Osteoblast (primary cell): ENCODE results near the gene CDK3. TPM values are rescaled to one million over a fixed set of nuclear protein-coding genes. Genes with fewer than 3 reads are reported as not detected.

Experiments used
- DNase-seq: peaks from one replicate; pipeline ENCODE4 v3.0.0; 2011; ENCODE audit warnings: low spot score, mixed read lengths; ENCODE audit not compliant: insufficient read length; ENCODE audit errors: missing footprints
- H2AFZ ChIP-seq: 2 replicates; pipeline ENCODE4 v1.6.0; 2011; ENCODE audit warnings: mild to moderate bottlenecking, low read length
- H3K27ac ChIP-seq: 2 replicates; pipeline ENCODE4 v1.5.1; 2011; ENCODE audit warnings: mild to moderate bottlenecking, low read depth, low read length, moderate library complexity
- H3K27me3 ChIP-seq: 2 replicates; pipeline ENCODE4 v1.6.0; 2012; ENCODE audit warnings: mild to moderate bottlenecking, control low read depth, inconsistent platforms, low read length, moderate library complexity; ENCODE audit not compliant: insufficient read depth
- H3K36me3 ChIP-seq: 2 replicates; pipeline ENCODE4 v1.5.1; 2011; ENCODE audit warnings: mild to moderate bottlenecking, low read length, control low read depth, moderate library complexity; ENCODE audit not compliant: insufficient read depth
- H3K4me1 ChIP-seq: 2 replicates; pipeline ENCODE4 v1.5.1; 2011; ENCODE audit warnings: mild to moderate bottlenecking, low read length, control low read depth, moderate library complexity; ENCODE audit not compliant: insufficient read depth
- H3K4me2 ChIP-seq: 2 replicates; pipeline ENCODE4 v1.6.0; 2011; ENCODE audit warnings: mild to moderate bottlenecking, low read length; ENCODE audit not compliant: insufficient read depth
- H3K4me3 ChIP-seq: fragments of 200-600 bp; sonication (generic); 3 replicates; pipeline ENCODE4 v1.5.1; 2012; ENCODE audit warnings: mild to moderate bottlenecking, low read length, inconsistent platforms; ENCODE audit not compliant: insufficient read depth
- H3K79me2 ChIP-seq: 2 replicates; pipeline ENCODE4 v1.6.0; 2012; ENCODE audit warnings: mild to moderate bottlenecking, low read length, control low read depth, inconsistent platforms; ENCODE audit not compliant: insufficient read depth
- H3K9me3 ChIP-seq: 2 replicates; pipeline ENCODE4 v1.5.1; 2011; ENCODE audit warnings: low read depth, low read length, control low read depth
- H4K20me1 ChIP-seq: 2 replicates; pipeline ENCODE4 v1.6.0; 2012; ENCODE audit warnings: mild to moderate bottlenecking, low read length, control low read depth; ENCODE audit not compliant: insufficient read depth
- CTCF ChIP-seq: IDR thresholded peaks from 2 replicates; pipeline ENCODE4 v1.5.1; 2011; ENCODE audit warnings: mild to moderate bottlenecking, low read depth, low read length, moderate library complexity; ENCODE audit errors: extremely low read depth
- total RNA-seq: library from RNA; depleted of rRNA; stranded (reverse); fragments of >200 nt; gene quantifications from 2 replicates; pipeline ENCODE4 v1.2.3, GENCODE V29; 2012

CDK3 gene
- total RNA-seq, result 0.72 and 0.88 TPM in 2 replicates

- H3K27ac ChIP-seq, result no peak within 1 kb of the TSS
- peak; percentile 74 for DNase-seq
- H3K36me3 ChIP-seq, result no peaks in the 10 kb centered on the region
- H4K20me1 ChIP-seq, result no peaks in the 10 kb centered on the region
- peaks cover 11% of the 10 kb centered on the region for H3K4me1 ChIP-seq
- no peaks in the 10 kb centered on the region for H3K79me2 ChIP-seq
- H2AFZ ChIP-seq, result no peak within 1 kb of the TSS
- peak; percentile 1 for TF ChIP-seq CTCF
- no peak within 1 kb of the TSS for H3K4me3 ChIP-seq
- no peaks in the 10 kb centered on the region for H3K27me3 ChIP-seq
- no peaks in the 10 kb centered on the region for H3K9me3 ChIP-seq
- H3K4me2 ChIP-seq, result no peak within 1 kb of the TSS
These were observed at the start of gene CDK3 for GRCh38 chr17:76000755-76001521. CDK3 (plus strand) TSS chr17:76000855; CDS start chr17:76001426, 571 bp downstream.

- peaks cover 68% of the 10 kb centered on the region for H3K36me3 ChIP-seq
These were observed 49.6 kb upstream of the CDK3 start for GRCh38 chr17:75950855-75951554.

GRCh38 chr17:75959051-75959838 is 41.4 kb upstream of the CDK3 start:
- peaks cover 46% of the 10 kb centered on the region for H3K79me2 ChIP-seq

More at GRCh38 chr17:75950855-75951554, 49.6 kb upstream of the CDK3 start:
- no peaks in the 10 kb centered on the region for H3K79me2 ChIP-seq
- no peaks in the 10 kb centered on the region for H3K9me3 ChIP-seq
- H2AFZ ChIP-seq, result no peak overlapping the region
- H3K27ac ChIP-seq, result peak overlapping the region; percentile 35
- DNase-seq, result no peak
- H3K4me1 ChIP-seq, result peaks cover 6% of the 10 kb centered on the region
- H3K27me3 ChIP-seq, result no peaks in the 10 kb centered on the region
- H3K4me2 ChIP-seq, result no peak overlapping the region
- no peak for TF ChIP-seq CTCF
- H4K20me1 ChIP-seq, result no peaks in the 10 kb centered on the region
- no peak overlapping the region for H3K4me3 ChIP-seq

More at GRCh38 chr17:75959051-75959838, 41.4 kb upstream of the CDK3 start:
- Histone ChIP-seq H3K4me2 (no peak overlapping the region), H2AFZ (no peak overlapping the region), H3K27me3 (no peaks in the 10 kb centered on the region), H4K20me1 (peaks cover 13% of the 10 kb centered on the region), H3K9me3 (no peaks in the 10 kb centered on the region), H3K4me1 (no peaks in the 10 kb centered on the region), H3K36me3 (peaks cover 13% of the 10 kb centered on the region), H3K4me3 (no peak overlapping the region), H3K27ac (no peak overlapping the region)
- no peak for DNase-seq
- TF ChIP-seq CTCF, result no peak
